GM12892 (cell line): ENCODE data around the gene DCUN1D2.

Source experiments
- DNase-seq: peaks from one replicate; pipeline ENCODE4 v3.0.0; 2011; ENCODE audit not compliant: insufficient read length
- FAIRE-seq: peaks from 2 replicates; lab custom pipeline; 2011; peaks lifted over from hg19 to GRCh38; lab: Jason Lieb, UNC
- POLR2A ChIP-seq: IDR thresholded peaks from 2 replicates; pipeline ENCODE4 v1.6.1; 2011; ENCODE audit warnings: low read depth, low read length, control low read depth
- POLR2AphosphoS5 ChIP-seq: IDR thresholded peaks from 2 replicates; pipeline ENCODE4 v1.6.1; 2011; ENCODE audit warnings: low read depth, low read length, control low read depth
- TAF1 ChIP-seq: IDR thresholded peaks from 2 replicates; pipeline ENCODE4 v1.6.1; 2011; ENCODE audit warnings: low read depth, mild to moderate bottlenecking, control low read depth, low read length, borderline replicate concordance

DCUN1D2 gene

GRCh38 chr13:113497217-113497616 lies 6.7 kb upstream of the DCUN1D2 start:
- DNase-seq (no peak), FAIRE-seq (no peak)
- TF ChIP-seq POLR2A (no peak), TAF1 (no peak), POLR2AphosphoS5 (no peak; the same call in 1 of the 2 replicates)

GRCh38 chr13:113495494-113496210 lies 5.1 kb upstream of the DCUN1D2 start:
- FAIRE-seq (no peak), DNase-seq (no peak)
- TF ChIP-seq POLR2AphosphoS5: no peak
- no peak for TF ChIP-seq TAF1
- TF ChIP-seq POLR2A: no peak

- TF ChIP-seq POLR2A (no peak), POLR2AphosphoS5 (no peak), TAF1 (no peak)
- DNase-seq: no peak
- FAIRE-seq: peak; percentile 73
Measured at GRCh38 chr13:113493315-113493951, 2.9 kb upstream of the DCUN1D2 start.

GRCh38 chr13:113491982-113492381 lies 1.5 kb upstream of the DCUN1D2 start:
- DNase-seq: no peak
- TF ChIP-seq TAF1: no peak
- FAIRE-seq: no peak

GRCh38 chr13:113491418-113491883 lies 940 bp upstream of the DCUN1D2 start:
- TF ChIP-seq POLR2AphosphoS5: no peak
- TF ChIP-seq POLR2A: no peak
- TF ChIP-seq TAF1: no peak
- DNase-seq (no peak), FAIRE-seq (no peak)

- peak; percentile 42 for DNase-seq
- FAIRE-seq: no peak
Measured at GRCh38 chr13:113489549-113490495, 689 bp downstream of the DCUN1D2 start.

GRCh38 chr13:113489171-113489548 lies 1.4 kb downstream of the DCUN1D2 start:
- DNase-seq (no peak), FAIRE-seq (no peak)
- no peak for TF ChIP-seq POLR2A
- no peak for TF ChIP-seq POLR2AphosphoS5
- TF ChIP-seq TAF1: no peak

More at GRCh38 chr13:113489549-113490495, 689 bp downstream of the DCUN1D2 start:
- TF ChIP-seq TAF1 (no peak), POLR2AphosphoS5 (no peak), POLR2A (no peak)

GRCh38 chr13:113488283-113488682 lies 2.2 kb downstream of the DCUN1D2 start:
- FAIRE-seq: no peak
- no peak for DNase-seq
- TF ChIP-seq TAF1 (no peak), POLR2AphosphoS5 (no peak), POLR2A (no peak)

- DNase-seq (no peak), FAIRE-seq (no peak)
- TF ChIP-seq POLR2A: no peak
- no peak for TF ChIP-seq TAF1
- no peak for TF ChIP-seq POLR2AphosphoS5
Measured at GRCh38 chr13:113486698-113487097, 3.8 kb downstream of the DCUN1D2 start.

- FAIRE-seq (no peak), DNase-seq (no peak)
- no peak for TF ChIP-seq POLR2AphosphoS5
- TF ChIP-seq POLR2A: no peak
- no peak for TF ChIP-seq TAF1
Measured at GRCh38 chr13:113485545-113485944, 5.0 kb downstream of the DCUN1D2 start.
